Measurements from ENCODE around the gene ST8SIA5. TPM values are rescaled to one million over a fixed set of nuclear protein-coding genes. Genes with fewer than 3 reads are reported as not detected.
A peak's percentile ranks its signal among the peaks of the same experiment; 100 is the strongest.

ST8SIA5 gene
- total RNA-seq, 1 donor from 2014 or later, result 2.1 TPM

DNA sequence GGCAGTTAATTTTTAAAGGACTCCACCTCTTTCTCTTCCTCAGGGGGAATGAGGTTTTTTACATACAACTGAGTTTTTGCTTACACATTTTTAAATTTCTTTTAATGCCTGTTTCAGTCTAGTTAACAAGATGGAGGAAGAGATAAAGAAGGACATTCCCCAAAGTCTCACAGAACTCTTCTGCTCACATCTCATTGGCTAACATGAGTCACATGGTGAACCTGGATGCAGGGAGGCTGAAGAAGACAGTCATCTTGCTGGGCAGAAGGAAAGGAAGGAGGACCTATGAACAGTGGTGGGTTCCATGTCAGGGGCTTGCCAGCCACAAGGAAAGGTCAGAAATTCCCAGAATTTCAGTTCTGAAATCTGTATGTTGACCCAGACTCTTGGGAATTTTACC is 10.4 kb upstream of the ST8SIA5 start:
- Histone ChIP-seq H3K4me3 (ENCODE audit: low read length in 3 of 3) (no peak overlapping the region), H3K27ac (ENCODE audit: low read depth, low read length) (no peak overlapping the region)

DNA sequence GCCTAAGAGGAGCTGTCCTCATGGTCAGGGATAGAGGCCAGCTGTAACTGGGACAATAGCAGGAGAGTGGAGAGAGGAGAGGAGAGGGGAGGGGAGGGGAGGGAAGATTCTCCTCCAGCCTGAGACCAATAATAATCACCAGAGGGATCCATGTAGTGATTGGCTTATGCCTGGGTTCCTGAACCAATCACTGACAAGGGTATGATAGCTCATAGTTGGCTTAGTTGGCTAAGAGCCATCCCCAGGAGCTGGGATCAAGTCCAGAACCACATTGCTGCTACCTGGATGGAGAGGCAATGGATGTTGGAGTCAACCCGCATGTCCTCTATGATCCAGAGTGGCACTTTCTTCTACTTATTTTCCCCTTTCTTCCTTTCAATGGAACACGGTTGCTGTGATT is 7.7 kb upstream of the ST8SIA5 start:
- no peak overlapping the region for H3K4me3 ChIP-seq (ENCODE audit: low read length in 3 of 3)
- no peak overlapping the region for H3K9ac ChIP-seq (ENCODE audit: low read depth in 1 of 3, low read length in 3 of 3)
- H3K4me1 ChIP-seq (ENCODE audit: control insufficient read depth in 3 of 3, insufficient read depth in 3 of 3, low read length in 3 of 3), result peaks cover 11 to 29% (median 16%) of the 10 kb centered on the region in 3 donors
- no peaks in the 10 kb centered on the region for H3K36me3 ChIP-seq (ENCODE audit: control insufficient read depth in 3 of 3, insufficient read depth in 3 of 3, low read length in 3 of 3)
- H3K27me3 ChIP-seq (ENCODE audit: control insufficient read depth in 3 of 3, insufficient read depth in 3 of 3, low read length in 3 of 3), result no peaks in the 10 kb centered on the region
- H3K27ac ChIP-seq (ENCODE audit: low read depth, low read length), result no peak overlapping the region
- no peaks in the 10 kb centered on the region for H3K9me3 ChIP-seq (ENCODE audit: control insufficient read depth in 3 of 3, low read length in 3 of 3)

More for the DNA sequence above, 10.4 kb upstream of the ST8SIA5 start:
- Histone ChIP-seq H3K4me1 (ENCODE audit: control insufficient read depth in 3 of 3, insufficient read depth in 3 of 3, low read length in 3 of 3) (peaks cover 11 to 25% (median 20%) of the 10 kb centered on the region in 3 donors), H3K36me3 (ENCODE audit: control insufficient read depth in 3 of 3, insufficient read depth in 3 of 3, low read length in 3 of 3) (no peaks in the 10 kb centered on the region), H3K9me3 (ENCODE audit: control insufficient read depth in 3 of 3, low read length in 3 of 3) (no peaks in the 10 kb centered on the region), H3K9ac (ENCODE audit: low read depth in 1 of 3, low read length in 3 of 3) (no peak overlapping the region), H3K27me3 (ENCODE audit: control insufficient read depth in 3 of 3, insufficient read depth in 3 of 3, low read length in 3 of 3) (no peaks in the 10 kb centered on the region)

GRCh38 chr18:46761059-46761769 is 4.4 kb upstream of the ST8SIA5 start:
- peaks cover 0 to 16% (median 7%) of the 10 kb centered on the region in 3 donors for H3K4me1 ChIP-seq (ENCODE audit: control insufficient read depth in 3 of 3, insufficient read depth in 3 of 3, low read length in 3 of 3)
- no peaks in the 10 kb centered on the region for H3K36me3 ChIP-seq (ENCODE audit: control insufficient read depth in 3 of 3, insufficient read depth in 3 of 3, low read length in 3 of 3)
- H3K27me3 ChIP-seq (ENCODE audit: control insufficient read depth in 3 of 3, insufficient read depth in 3 of 3, low read length in 3 of 3), result peaks cover 0 to 5% (median 2%) of the 10 kb centered on the region in 3 donors
- no peaks in the 10 kb centered on the region for H3K9me3 ChIP-seq (ENCODE audit: control insufficient read depth in 3 of 3, low read length in 3 of 3)
- H3K9ac ChIP-seq (ENCODE audit: low read depth in 1 of 3, low read length in 3 of 3), result no peak overlapping the region
- H3K27ac ChIP-seq (ENCODE audit: low read depth, low read length), result no peak overlapping the region
- H3K4me3 ChIP-seq (ENCODE audit: low read length in 3 of 3), result no peak overlapping the region

GRCh38 chr18:46759890-46760289 is 3.0 kb upstream of the ST8SIA5 start:
- Histone ChIP-seq H3K4me3 (ENCODE audit: low read length in 3 of 3) (no peak overlapping the region), H3K27me3 (ENCODE audit: control insufficient read depth in 3 of 3, insufficient read depth in 3 of 3, low read length in 3 of 3) (peaks cover 1 to 5% (median 4%) of the 10 kb centered on the region in 3 donors), H3K4me1 (ENCODE audit: control insufficient read depth in 3 of 3, insufficient read depth in 3 of 3, low read length in 3 of 3) (peaks cover 0 to 28% (median 17%) of the 10 kb centered on the region in 3 donors), H3K36me3 (ENCODE audit: control insufficient read depth in 3 of 3, insufficient read depth in 3 of 3, low read length in 3 of 3) (no peaks in the 10 kb centered on the region), H3K27ac (ENCODE audit: low read depth, low read length) (no peak overlapping the region), H3K9ac (ENCODE audit: low read depth in 1 of 3, low read length in 3 of 3) (no peak overlapping the region), H3K9me3 (ENCODE audit: control insufficient read depth in 3 of 3, low read length in 3 of 3) (no peaks in the 10 kb centered on the region)

GRCh38 chr18:46756025-46756558 is 761 bp downstream of the ST8SIA5 start:
- peak overlapping the region in 2 of 3 donors; percentile 75 for H3K9ac ChIP-seq (ENCODE audit: low read depth in 1 of 3, low read length in 3 of 3)
- no peaks in the 10 kb centered on the region for H3K9me3 ChIP-seq (ENCODE audit: control insufficient read depth in 3 of 3, low read length in 3 of 3)
- peak overlapping the region; percentile 81 for H3K27ac ChIP-seq (ENCODE audit: low read depth, low read length)
- peaks cover 0 to 45% (median 25%) of the 10 kb centered on the region in 3 donors for H3K4me1 ChIP-seq (ENCODE audit: control insufficient read depth in 3 of 3, insufficient read depth in 3 of 3, low read length in 3 of 3)
- H3K27me3 ChIP-seq (ENCODE audit: control insufficient read depth in 3 of 3, insufficient read depth in 3 of 3, low read length in 3 of 3), result peaks cover 3 to 5% (median 4%) of the 10 kb centered on the region in 3 donors
- H3K4me3 ChIP-seq (ENCODE audit: low read length in 3 of 3), result peak overlapping the region; percentile 54 to 72 (median 61)
- no peaks in the 10 kb centered on the region for H3K36me3 ChIP-seq (ENCODE audit: control insufficient read depth in 3 of 3, insufficient read depth in 3 of 3, low read length in 3 of 3)

DNA sequence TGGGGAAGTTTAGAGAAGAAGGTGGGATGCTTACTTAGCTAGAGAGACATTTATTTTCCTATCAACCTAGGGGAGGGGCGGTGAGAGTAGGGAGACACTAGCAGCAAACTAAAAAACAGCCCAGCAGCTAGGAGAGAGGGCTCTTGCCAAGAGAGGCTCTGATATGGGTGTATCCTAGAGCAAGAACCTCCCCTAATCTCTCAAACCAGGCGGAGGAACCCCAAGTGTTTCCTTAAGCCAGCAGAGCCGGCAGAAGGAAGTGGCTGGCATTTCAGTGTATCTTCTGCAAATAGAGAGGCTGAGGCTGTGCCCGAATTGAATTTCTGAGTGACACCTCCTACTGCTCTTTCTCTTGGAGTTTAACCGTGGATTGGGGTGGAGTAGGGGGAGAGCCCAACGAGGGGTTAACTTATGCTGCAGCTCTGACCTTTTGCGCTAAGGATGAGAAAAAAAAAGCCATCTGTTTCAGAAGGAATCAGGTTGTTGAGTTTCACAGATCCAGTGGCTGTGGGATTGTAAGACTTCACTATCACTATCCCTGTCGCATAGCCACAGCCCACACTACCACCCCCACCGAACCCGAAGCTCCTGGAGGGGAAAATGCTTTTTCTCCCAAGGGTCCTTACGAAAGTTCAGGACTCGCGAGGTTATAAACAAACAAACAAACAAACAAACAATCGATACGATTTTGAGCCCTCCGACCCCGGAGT is 1.4 kb downstream of the ST8SIA5 start:
- peak overlapping the region; percentile 81 for H3K27ac ChIP-seq (ENCODE audit: low read depth, low read length)
- H3K36me3 ChIP-seq (ENCODE audit: control insufficient read depth in 3 of 3, insufficient read depth in 3 of 3, low read length in 3 of 3), result no peaks in the 10 kb centered on the region
- peaks cover 0 to 39% (median 25%) of the 10 kb centered on the region in 3 donors for H3K4me1 ChIP-seq (ENCODE audit: control insufficient read depth in 3 of 3, insufficient read depth in 3 of 3, low read length in 3 of 3)
- peak overlapping the region in 2 of 3 donors; percentile 75 for H3K9ac ChIP-seq (ENCODE audit: low read depth in 1 of 3, low read length in 3 of 3)
- H3K4me3 ChIP-seq (ENCODE audit: low read length in 3 of 3), result peak overlapping the region; percentile 54 to 72 (median 61)
- no peaks in the 10 kb centered on the region for H3K9me3 ChIP-seq (ENCODE audit: control insufficient read depth in 3 of 3, low read length in 3 of 3)
- H3K27me3 ChIP-seq (ENCODE audit: control insufficient read depth in 3 of 3, insufficient read depth in 3 of 3, low read length in 3 of 3), result peaks cover 3 to 5% (median 4%) of the 10 kb centered on the region in 3 donors

DNA sequence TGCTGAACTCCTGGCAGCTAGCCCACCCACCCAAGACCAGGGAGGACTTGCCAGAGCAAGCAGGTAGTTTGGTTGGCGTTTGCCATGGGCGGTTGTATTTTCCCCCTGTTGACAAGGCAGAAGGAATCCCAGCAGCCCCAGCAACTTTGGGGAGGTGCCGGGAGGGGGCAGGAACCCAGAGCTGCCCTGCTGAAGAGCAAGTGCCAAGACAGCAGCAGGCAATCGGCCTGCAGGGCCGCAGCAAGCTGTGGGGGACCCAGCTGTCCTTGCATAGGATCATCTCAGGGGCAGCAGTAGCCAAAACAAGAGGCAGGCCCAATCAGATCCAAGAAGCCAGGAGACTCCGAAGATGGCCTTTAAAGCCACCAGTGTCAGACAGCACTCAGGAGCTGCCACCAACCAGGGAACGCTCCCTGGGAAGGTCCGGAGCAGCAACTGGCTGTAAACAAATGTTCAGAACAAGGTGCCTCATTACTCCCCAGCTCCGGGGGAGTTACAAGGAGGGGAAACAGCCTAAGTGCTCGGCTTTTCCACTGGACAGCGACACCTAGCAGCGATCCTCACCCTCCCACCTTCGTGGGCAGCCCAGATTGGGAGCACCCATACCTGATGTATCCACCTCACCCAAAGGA is 2.1 kb downstream of the ST8SIA5 start:
- Histone ChIP-seq H3K9ac (ENCODE audit: low read depth in 1 of 3, low read length in 3 of 3) (peak overlapping the region in 2 of 3 donors; percentile 75), H3K27ac (ENCODE audit: low read depth, low read length) (peak overlapping the region; percentile 81), H3K9me3 (ENCODE audit: control insufficient read depth in 3 of 3, low read length in 3 of 3) (no peaks in the 10 kb centered on the region), H3K36me3 (ENCODE audit: control insufficient read depth in 3 of 3, insufficient read depth in 3 of 3, low read length in 3 of 3) (no peaks in the 10 kb centered on the region), H3K4me1 (ENCODE audit: control insufficient read depth in 3 of 3, insufficient read depth in 3 of 3, low read length in 3 of 3) (peaks cover 0 to 33% (median 25%) of the 10 kb centered on the region in 3 donors), H3K27me3 (ENCODE audit: control insufficient read depth in 3 of 3, insufficient read depth in 3 of 3, low read length in 3 of 3) (peaks cover 3 to 5% (median 4%) of the 10 kb centered on the region in 3 donors), H3K4me3 (ENCODE audit: low read length in 3 of 3) (peak overlapping the region in 2 of 3 donors; percentile 61 to 72)

GRCh38 chr18:46754188-46754587 is 2.7 kb downstream of the ST8SIA5 start:
- Histone ChIP-seq H3K4me1 (ENCODE audit: control insufficient read depth in 3 of 3, insufficient read depth in 3 of 3, low read length in 3 of 3) (peaks cover 0 to 33% (median 25%) of the 10 kb centered on the region in 3 donors), H3K27ac (ENCODE audit: low read depth, low read length) (peak overlapping the region; percentile 81), H3K4me3 (ENCODE audit: low read length in 3 of 3) (peak overlapping the region in 1 of 3 donors; percentile 32), H3K36me3 (ENCODE audit: control insufficient read depth in 3 of 3, insufficient read depth in 3 of 3, low read length in 3 of 3) (no peaks in the 10 kb centered on the region), H3K9ac (ENCODE audit: low read depth in 1 of 3, low read length in 3 of 3) (peak overlapping the region in 1 of 3 donors; percentile 75), H3K27me3 (ENCODE audit: control insufficient read depth in 3 of 3, insufficient read depth in 3 of 3, low read length in 3 of 3) (peaks cover 3 to 5% (median 4%) of the 10 kb centered on the region in 3 donors), H3K9me3 (ENCODE audit: control insufficient read depth in 3 of 3, low read length in 3 of 3) (no peaks in the 10 kb centered on the region)

- H3K36me3 ChIP-seq (ENCODE audit: control insufficient read depth in 3 of 3, insufficient read depth in 3 of 3, low read length in 3 of 3), result no peaks in the 10 kb centered on the region
- no peak overlapping the region for H3K4me3 ChIP-seq (ENCODE audit: low read length in 3 of 3)
- H3K9me3 ChIP-seq (ENCODE audit: control insufficient read depth in 3 of 3, low read length in 3 of 3), result no peaks in the 10 kb centered on the region
- peaks cover 0 to 4% (median 3%) of the 10 kb centered on the region in 3 donors for H3K27me3 ChIP-seq (ENCODE audit: control insufficient read depth in 3 of 3, insufficient read depth in 3 of 3, low read length in 3 of 3)
- H3K9ac ChIP-seq (ENCODE audit: low read depth in 1 of 3, low read length in 3 of 3), result no peak overlapping the region
- peaks cover 0 to 29% (median 18%) of the 10 kb centered on the region in 3 donors for H3K4me1 ChIP-seq (ENCODE audit: control insufficient read depth in 3 of 3, insufficient read depth in 3 of 3, low read length in 3 of 3)
- no peak overlapping the region for H3K27ac ChIP-seq (ENCODE audit: low read depth, low read length)
Measured at GRCh38 chr18:46751882-46752281, 5.0 kb downstream of the ST8SIA5 start.

Data from skeletal muscle tissue (tissue), 4 donors.